Measurements from ENCODE around the gene NTM.

GRCh38 chr11:131859538-131860210 is 489.3 kb downstream of the NTM start:
- TF ChIP-seq CTCF (IDR thresholded peaks at IDR 0.05; ENCODE audit: poor library complexity) (no peak), EZH2 (IDR thresholded peaks at IDR 0.05; ENCODE audit: borderline replicate concordance) (no peak), EZH2phosphoT487 (IDR thresholded peaks at IDR 0.05; ENCODE audit: low read depth, severe bottlenecking, unreplicated experiment) (no peak)

All from hepatocyte (in vitro differentiated cells).